ENCODE data around the gene ZBTB7C.

ZBTB7C gene

GRCh38 chr18:48100651-48101165, 308.5 kb downstream of the ZBTB7C start:
- DNase-seq = no peak

GRCh38 chr18:48100165-48100575, 309.0 kb downstream of the ZBTB7C start:
- DNase-seq = no peak

DNA sequence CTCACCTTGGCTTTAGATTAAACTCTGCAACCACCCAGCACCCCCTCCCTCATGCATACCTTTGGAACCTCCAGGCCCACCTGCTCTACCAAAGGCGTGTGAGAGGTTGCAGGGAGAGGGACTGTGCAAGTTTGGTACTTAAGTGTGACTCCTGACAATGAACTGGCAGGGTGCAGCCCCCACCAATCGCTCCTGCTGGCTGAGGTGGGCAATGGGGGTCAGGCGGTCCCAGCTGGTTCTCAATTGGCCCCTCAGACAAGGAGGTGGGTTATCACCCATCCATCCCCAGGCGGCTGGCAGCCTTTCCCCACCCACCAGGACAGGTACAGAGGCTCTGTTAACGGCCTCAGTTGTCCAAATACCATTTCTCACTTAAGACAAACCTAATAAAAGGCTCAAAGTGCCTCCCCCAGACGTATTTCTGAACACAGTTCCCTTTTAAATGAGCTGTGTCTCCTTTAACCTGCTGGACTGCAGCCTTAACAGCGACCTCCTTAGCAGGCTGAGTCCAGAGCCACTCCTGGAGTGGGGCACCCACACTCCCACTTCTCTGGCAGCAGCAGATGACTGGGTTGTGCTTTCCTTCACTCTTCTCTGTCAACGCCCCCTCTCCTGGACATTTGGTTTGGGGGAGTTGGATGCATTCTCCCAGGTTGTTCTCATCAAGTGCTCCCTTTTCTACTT, 309.6 kb downstream of the ZBTB7C start:
- peak in 1 of 58 donors; percentile 14 for DNase-seq

DNA sequence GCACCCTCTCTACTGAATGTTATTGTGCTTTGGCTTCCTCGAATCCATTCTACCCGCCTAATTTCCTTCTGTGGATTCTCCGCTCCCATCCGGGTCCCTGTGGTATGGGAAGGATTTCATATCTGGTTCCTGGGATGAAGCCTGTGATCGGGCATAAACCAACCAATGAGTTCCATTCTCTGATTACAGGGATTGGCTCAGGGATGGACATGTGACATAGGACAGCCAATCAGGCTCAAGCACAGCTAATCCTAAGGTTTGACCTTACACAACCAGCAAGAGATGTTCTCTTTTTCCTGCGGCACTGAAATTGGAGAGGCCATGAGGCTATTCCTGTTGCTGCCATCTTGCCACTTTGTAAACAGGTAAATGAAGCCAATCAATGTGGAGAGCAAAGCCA, 310.6 kb downstream of the ZBTB7C start:
- DNase-seq = no peak

DNA sequence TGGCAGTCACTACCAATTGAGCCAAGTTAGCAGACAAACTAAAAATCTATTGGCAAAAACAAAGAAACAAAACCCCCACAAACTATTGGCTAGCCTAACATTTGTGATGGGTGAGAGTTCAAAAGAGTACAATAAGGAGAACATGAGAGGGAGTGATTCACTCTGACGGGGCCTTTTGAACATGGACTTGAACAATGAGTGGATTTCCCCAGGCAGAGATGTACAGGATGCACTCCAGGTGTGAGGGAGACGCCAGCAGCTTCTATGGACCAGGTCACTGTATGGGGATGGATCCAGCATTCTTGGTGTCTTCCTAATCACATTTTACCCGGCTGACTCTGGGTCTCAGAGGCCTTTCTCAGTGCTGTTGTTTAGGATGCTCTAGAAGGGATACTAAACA, 311.2 kb downstream of the ZBTB7C start:
- no peak for DNase-seq

- no peak for DNase-seq
These were observed 313.5 kb downstream of the ZBTB7C start for GRCh38 chr18:48095726-48096125.

GRCh38 chr18:48093104-48093503, 316.1 kb downstream of the ZBTB7C start:
- no peak for DNase-seq

DNA sequence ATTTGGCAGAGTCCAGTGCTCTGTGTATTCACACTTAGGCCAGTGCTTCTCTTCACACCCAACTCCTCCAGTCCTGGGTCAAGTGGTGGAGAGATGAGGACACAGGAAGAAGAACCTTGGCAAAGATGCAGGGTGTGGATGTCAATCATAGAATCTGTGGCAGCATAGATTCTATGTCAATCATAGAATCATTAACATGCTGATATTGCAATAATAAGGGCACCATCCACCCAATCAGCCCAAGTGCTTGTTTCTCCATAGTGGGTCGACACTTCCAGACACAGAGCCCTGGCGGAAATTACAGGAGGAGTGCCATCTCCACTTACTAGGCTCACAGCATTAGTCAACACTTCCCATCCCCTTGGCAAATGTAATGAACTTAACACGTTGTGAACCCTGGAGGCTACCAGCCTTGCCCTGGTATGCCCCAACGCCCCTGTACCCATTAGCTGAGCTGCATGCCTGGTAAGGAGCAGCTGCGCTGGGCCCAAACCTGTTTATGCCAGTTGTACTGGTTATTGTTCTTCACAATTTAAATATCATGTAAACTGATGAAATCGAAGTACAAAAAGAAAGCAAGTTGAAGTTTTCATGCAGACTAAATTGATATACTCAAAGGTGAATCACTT, 317.2 kb downstream of the ZBTB7C start:
- DNase-seq = no peak

DNA sequence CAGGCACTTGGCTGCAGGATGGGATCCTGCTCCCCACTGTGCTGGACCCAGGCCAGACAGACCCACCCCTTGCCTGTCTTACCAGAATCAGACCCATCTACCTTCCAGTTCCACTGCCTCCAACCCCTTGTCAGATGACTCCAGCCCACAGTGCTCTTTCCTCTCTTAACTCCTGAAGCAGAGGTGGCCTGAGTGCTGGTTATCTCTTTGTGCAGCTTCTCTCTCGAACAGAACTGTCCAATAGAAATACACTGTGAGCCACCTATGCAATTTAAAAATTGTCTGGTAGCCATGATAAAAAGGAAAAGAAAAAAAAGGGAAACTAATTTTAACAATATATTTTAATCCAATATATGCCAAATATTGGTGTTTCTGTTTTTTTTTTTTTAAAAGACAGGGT, 318.5 kb downstream of the ZBTB7C start:
- no peak for DNase-seq

DNA sequence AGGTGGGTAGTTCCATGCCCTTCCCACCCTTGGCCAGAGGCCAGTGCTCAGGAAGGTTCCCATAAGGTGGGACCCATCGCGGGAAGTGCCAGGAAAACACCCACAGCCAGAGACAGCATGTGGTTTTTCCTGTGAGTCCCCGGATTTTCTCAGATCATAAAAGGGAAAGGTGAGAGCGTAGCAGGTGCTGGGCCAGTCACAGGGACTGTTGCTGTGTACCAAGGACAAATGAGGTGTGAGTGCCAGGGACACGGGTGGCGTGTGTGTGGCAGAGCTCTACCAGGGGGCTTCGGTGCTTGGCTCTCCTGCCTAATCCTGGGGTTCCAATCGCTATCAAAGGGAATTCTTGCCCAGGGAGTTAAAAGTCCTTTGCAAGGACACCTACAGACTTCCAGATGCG, 319.2 kb downstream of the ZBTB7C start:
- no peak for DNase-seq

- no peak for DNase-seq
These were observed 323.2 kb downstream of the ZBTB7C start for GRCh38 chr18:48085781-48086487.

DNA sequence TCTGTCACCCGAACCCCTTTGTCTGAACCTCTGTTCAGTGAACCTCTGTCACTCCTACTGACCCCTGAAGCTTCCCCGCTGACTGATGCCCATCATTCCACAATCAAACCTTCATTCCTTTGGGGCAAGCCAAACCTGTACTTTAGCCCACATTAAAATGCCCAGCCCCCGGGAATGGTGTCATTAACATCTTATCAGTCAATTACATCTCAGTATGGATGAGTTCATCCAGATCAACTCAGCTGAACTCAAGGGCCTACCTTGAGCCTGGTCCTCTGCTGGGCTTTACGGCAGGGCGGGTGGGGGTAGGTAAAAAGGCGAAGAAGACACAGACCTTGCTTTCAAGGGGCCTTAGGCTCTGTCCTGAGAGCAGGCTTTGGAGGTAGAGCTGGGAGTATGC, 324.3 kb downstream of the ZBTB7C start:
- DNase-seq = no peak

GRCh38 chr18:48084041-48084757, 325.0 kb downstream of the ZBTB7C start:
- DNase-seq = no peak

- peak in 7 of 58 donors; percentile 7 to 36 (median 19) for DNase-seq
These were observed 328.6 kb downstream of the ZBTB7C start for GRCh38 chr18:48080546-48080945.

GRCh38 chr18:48079885-48080284, 329.3 kb downstream of the ZBTB7C start:
- no peak for DNase-seq

DNA sequence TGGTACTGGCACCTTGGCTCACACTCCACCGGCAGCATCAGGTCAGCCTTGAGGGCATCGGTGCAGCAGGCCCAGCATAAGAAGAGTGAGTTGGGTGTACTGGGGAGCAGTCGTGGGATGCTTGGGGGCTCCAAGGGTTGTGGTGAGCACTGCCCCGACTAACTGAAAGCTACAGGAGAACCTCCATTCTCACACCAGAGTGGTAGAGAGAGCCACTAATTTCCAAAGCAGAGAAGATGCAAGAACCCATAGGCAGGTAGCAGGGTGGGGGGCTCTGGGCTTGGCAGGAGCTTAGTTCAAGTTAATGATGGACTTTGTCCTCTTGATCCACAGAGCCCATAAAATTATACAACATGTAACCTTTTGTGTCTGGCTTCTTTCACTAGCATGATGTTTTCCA, 330.7 kb downstream of the ZBTB7C start:
- DNase-seq = no peak

DNA sequence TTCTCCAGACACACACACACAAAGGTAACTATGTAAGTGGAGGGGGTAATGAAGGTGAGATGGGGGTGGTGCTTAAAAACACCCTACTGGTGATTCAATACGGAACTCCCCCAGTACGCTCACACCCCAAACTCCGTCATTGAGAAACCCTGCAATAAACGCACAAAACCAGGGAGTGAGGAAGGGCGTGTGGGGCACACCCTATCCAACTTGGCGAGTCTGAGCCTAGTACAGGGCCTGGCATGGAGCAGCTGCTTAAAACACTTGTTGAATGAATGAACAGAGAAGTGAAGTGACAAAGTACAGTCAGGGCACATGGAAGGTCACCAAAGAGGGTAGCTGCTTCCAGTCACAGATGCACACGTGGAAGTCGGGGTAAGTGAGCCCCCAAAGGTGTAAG, 331.9 kb downstream of the ZBTB7C start:
- DNase-seq = no peak

DNA sequence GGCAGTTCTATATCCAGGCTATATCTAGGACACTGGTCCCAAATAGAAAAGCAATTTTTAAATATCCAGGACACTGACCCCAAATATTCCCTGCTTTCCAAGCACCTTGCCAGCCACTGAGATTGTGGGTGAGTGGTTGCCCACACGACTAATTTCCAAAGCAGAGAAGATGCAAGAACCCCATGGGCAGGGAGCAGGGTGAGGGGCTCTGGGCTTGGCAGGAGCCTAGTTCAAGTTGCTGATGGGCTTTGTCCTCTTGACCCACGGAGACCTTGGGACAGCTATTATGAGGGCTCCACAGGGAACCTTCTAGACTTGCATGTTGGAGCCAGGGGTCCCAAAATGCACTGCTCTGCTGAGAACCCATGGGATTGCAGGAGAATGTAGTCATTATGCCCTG, 332.7 kb downstream of the ZBTB7C start:
- no peak for DNase-seq

DNA sequence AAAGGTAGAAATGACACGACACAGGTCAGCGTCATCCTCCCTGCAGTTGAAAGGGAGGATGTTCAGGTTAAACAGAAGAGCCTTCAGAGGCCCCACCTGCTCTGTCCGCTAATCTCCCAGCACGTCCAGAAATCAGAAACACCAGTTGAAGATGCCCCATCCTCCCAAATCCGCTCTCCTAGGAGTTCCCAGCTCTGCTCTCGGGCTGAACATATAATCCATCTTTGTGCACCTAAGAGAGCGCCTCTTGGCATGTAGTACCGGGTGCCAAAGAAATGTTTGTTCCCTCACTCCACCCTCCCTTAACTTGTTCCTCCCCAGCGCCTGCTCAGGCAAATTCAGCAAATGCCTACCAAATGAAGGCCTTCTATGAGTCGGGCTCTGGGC, 333.5 kb downstream of the ZBTB7C start:
- DNase-seq = no peak

- peak in 15 of 58 donors; percentile 8 to 66 (median 34) for DNase-seq
These were observed 334.1 kb downstream of the ZBTB7C start for GRCh38 chr18:48074929-48075706.

Data from anterior cingulate cortex (tissue), 58 donors.